Hepatocyte (in vitro differentiated cells): Measurements from ENCODE around the gene RAI1. TPM values are rescaled to one million over a fixed set of nuclear protein-coding genes. Genes with fewer than 3 reads are reported as not detected.

Experiments
- DNase-seq: peaks from one replicate; pipeline ENCODE4 v3.0.0-alpha.2; 2016; ENCODE audit warnings: low spot score
- H2AFZ ChIP-seq: fragments of 200-600 bp; sonication (generic); 2 replicates; pipeline ENCODE4 v1.6.0; 2016; ENCODE audit warnings: antibody characterized with exemption, mild to moderate bottlenecking
- H3K27ac ChIP-seq: fragments of 200-600 bp; sonication (generic); 2 replicates; pipeline ENCODE4 v1.5.1; 2016; ENCODE audit warnings: mild to moderate bottlenecking
- H3K27me3 ChIP-seq: fragments of 200-600 bp; sonication (generic); 2 replicates; pipeline ENCODE4 v1.6.1; 2016
- H3K36me3 ChIP-seq: fragments of 200-600 bp; sonication (generic); replicated peaks from 2 replicates; pipeline ENCODE4 v1.5.1; 2016; ENCODE audit warnings: low read depth; ENCODE audit not compliant: insufficient read depth
- H3K4me1 ChIP-seq: fragments of 200-600 bp; sonication (generic); 2 replicates; pipeline ENCODE4 v1.5.1; 2016; ENCODE audit warnings: mild to moderate bottlenecking, moderate library complexity; ENCODE audit not compliant: insufficient read depth
- H3K4me2 ChIP-seq: fragments of 200-600 bp; sonication (generic); 2 replicates; pipeline ENCODE4 v1.6.0; 2016
- H3K4me3 ChIP-seq: fragments of 200-600 bp; sonication (generic); 2 replicates; pipeline ENCODE4 v1.5.1; 2016; ENCODE audit warnings: mild to moderate bottlenecking
- H3K79me2 ChIP-seq: fragments of 200-600 bp; sonication (generic); 2 replicates; pipeline ENCODE4 v1.6.0; 2017; ENCODE audit warnings: mild to moderate bottlenecking
- H3K9me2 ChIP-seq: fragments of 200-600 bp; sonication (generic); replicated peaks from 2 replicates; pipeline ENCODE4 v1.6.0; 2017; ENCODE audit warnings: mild to moderate bottlenecking; ENCODE audit not compliant: insufficient read depth
- H3K9me3 ChIP-seq: fragments of 200-600 bp; sonication (generic); 2 replicates; pipeline ENCODE4 v1.5.1; 2016; ENCODE audit warnings: low read depth, mild to moderate bottlenecking
- H4K20me1 ChIP-seq: fragments of 200-600 bp; sonication (generic); 2 replicates; pipeline ENCODE4 v1.6.0; 2016; ENCODE audit warnings: mild to moderate bottlenecking; ENCODE audit not compliant: insufficient read depth, poor library complexity, severe bottlenecking
- EZH2 ChIP-seq: fragments of 200-600 bp; sonication (generic); IDR thresholded peaks from 2 replicates; pipeline ENCODE4 v1.6.1; 2016; ENCODE audit warnings: antibody characterized with exemption, mild to moderate bottlenecking, borderline replicate concordance
- EZH2phosphoT487 ChIP-seq: fragments of 200-600 bp; sonication (generic); IDR thresholded peaks from one replicate; pipeline ENCODE4 v1.6.1; 2018; ENCODE audit warnings: antibody characterized with exemption, mild to moderate bottlenecking, low read depth, moderate library complexity; ENCODE audit not compliant: unreplicated experiment, severe bottlenecking
- WGBS: methylation state at CpG from one replicate; pipeline ENCODE4 v1.1.6; 2016; ENCODE audit warnings: low lambda C conversion rate; ENCODE audit errors: missing lambda C conversion rate; 5-methylcytosine and 5-hydroxymethylcytosine counted together
- polyA plus RNA-seq: library from polyadenylated mRNA; unstranded; fragments of >200 nt; fragmentation: Nextera tagmentation; extraction: Ambion mirVana; gene quantifications from 2 replicates; pipeline ENCODE4 v1.2.1, GENCODE V29; 2016
- total RNA-seq: library from RNA; depleted of rRNA; stranded (reverse); fragments of >200 nt; gene quantifications from 2 replicates; pipeline ENCODE4 v1.2.3, GENCODE V29; 2014
- TF ChIP-seq, protein P1 (sequence below): fragments of 200-600 bp; sonication (generic); IDR thresholded peaks from 2 replicates; pipeline ENCODE4 v1.5.1; 2016; ENCODE audit warnings: antibody characterized with exemption, mild to moderate bottlenecking; ENCODE audit not compliant: poor library complexity

The RAI1 gene
- total and polyA plus RNA-seq, 2 experiments from 2014 or later: 20.2 to 23.8 TPM

DNA sequence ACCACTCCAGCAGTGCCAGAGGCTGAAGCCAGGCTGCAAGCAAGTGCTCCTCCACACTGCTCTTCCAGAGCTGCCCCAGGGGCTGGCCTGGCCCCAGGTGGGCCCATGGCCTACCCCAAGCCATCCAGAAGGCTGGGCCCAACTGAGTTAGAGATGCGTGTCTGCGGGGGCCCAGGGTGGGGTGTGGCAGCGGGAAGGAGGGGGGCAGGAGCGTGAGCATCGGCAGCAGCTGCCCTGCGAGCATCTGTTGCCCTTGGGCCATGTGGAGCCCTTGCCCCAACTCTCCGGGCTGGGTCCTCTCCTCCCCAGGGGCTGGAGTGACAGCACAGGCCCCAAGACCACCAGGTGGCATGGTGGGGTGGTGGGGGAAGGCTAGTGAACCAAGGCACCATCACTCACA, 162.8 kb downstream of the RAI1 start:
- no peak overlapping the region for H2AFZ ChIP-seq
- no peak overlapping the region for H3K4me2 ChIP-seq
- TF ChIP-seq, protein P1, sequence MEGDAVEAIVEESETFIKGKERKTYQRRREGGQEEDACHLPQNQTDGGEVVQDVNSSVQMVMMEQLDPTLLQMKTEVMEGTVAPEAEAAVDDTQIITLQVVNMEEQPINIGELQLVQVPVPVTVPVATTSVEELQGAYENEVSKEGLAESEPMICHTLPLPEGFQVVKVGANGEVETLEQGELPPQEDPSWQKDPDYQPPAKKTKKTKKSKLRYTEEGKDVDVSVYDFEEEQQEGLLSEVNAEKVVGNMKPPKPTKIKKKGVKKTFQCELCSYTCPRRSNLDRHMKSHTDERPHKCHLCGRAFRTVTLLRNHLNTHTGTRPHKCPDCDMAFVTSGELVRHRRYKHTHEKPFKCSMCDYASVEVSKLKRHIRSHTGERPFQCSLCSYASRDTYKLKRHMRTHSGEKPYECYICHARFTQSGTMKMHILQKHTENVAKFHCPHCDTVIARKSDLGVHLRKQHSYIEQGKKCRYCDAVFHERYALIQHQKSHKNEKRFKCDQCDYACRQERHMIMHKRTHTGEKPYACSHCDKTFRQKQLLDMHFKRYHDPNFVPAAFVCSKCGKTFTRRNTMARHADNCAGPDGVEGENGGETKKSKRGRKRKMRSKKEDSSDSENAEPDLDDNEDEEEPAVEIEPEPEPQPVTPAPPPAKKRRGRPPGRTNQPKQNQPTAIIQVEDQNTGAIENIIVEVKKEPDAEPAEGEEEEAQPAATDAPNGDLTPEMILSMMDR: no peak
- TF ChIP-seq EZH2phosphoT487 (no peak), EZH2 (no peak)
- WGBS: 95% methylated on average over 3 of the region's 7 CpGs
- peaks cover 15% of the 10 kb centered on the region for H3K4me1 ChIP-seq
- no peaks in the 10 kb centered on the region for H3K9me3 ChIP-seq
- H3K36me3 ChIP-seq: no peaks in the 10 kb centered on the region
- DNase-seq: no peak
- no peak overlapping the region for H3K4me3 ChIP-seq
- no peaks in the 10 kb centered on the region for H3K79me2 ChIP-seq
- H3K9me2 ChIP-seq: no peaks in the 10 kb centered on the region
- H4K20me1 ChIP-seq: no peaks in the 10 kb centered on the region
- no peak overlapping the region for H3K27ac ChIP-seq
- H3K27me3 ChIP-seq: no peaks in the 10 kb centered on the region

DNA sequence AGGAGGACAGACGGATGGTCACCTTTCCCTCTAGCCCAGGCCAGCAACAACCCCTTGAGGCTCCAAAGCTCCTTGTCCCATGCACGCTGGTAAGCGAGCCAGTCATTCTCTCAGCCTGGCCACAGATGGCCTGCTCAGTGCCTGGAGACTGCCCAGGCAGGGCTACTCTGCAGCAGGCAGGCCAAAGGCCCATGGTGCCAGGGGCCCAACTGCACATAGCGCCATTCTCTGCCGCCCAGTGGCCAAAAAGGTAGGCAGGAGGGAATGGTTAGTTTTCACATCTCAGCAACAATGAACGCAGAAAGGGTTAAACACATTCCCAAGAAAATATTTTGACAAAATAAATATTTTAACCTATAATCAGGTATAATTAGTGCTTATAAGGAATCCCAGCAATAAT, 163.2 kb downstream of the RAI1 start:
- Histone ChIP-seq H3K79me2 (no peaks in the 10 kb centered on the region), H2AFZ (no peak overlapping the region), H3K4me3 (no peak overlapping the region), H3K9me2 (no peaks in the 10 kb centered on the region), H3K27ac (no peak overlapping the region), H3K9me3 (no peaks in the 10 kb centered on the region), H4K20me1 (no peaks in the 10 kb centered on the region), H3K36me3 (no peaks in the 10 kb centered on the region), H3K4me1 (peaks cover 12% of the 10 kb centered on the region), H3K27me3 (no peaks in the 10 kb centered on the region), H3K4me2 (no peak overlapping the region)
- no peak for TF ChIP-seq EZH2phosphoT487
- DNase-seq: no peak
- WGBS: 92% methylated on average over 6 of the region's 6 CpGs

DNA sequence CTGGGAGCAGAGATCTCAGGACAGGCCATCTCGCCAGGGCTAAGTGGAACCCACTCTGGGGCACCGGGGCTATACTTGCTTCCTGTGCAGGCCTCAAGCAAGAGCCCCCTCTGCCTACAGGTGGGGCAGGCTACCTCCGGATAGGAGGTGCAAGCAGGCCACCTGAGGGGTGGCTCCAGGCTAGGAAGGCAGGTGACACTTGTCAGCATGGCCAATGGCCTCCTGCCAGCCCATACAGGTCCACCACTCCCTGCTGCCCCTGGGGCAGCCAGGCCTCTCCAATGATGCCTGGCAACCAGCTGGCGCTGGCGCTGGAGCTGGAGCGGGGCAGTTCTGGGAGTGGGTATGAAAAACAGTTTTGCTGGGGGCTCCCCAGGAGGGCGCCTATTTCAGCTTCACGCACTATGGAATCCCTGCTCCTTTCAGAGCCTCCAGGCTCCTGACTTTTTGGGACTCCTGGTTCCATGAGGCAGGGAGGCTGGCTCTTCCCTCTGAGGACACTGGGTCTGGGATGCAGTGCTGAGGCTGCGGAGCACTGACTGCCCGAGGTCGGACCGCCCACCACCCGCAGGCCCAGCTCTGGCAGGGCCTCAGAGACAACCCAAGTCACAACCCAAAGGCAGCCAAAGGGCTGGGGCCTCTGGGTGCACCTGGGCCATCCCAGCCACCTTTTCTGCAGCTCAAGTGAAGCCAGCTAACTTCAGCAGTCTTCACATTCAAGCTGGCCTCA, 164.0 kb downstream of the RAI1 start:
- Histone ChIP-seq H3K4me2 (no peak overlapping the region), H3K27me3 (no peaks in the 10 kb centered on the region), H3K9me2 (no peaks in the 10 kb centered on the region), H3K79me2 (no peaks in the 10 kb centered on the region), H3K36me3 (no peaks in the 10 kb centered on the region), H4K20me1 (no peaks in the 10 kb centered on the region), H3K4me3 (no peak overlapping the region), H3K27ac (no peak overlapping the region), H3K4me1 (peaks cover 13% of the 10 kb centered on the region), H2AFZ (no peak overlapping the region), H3K9me3 (no peaks in the 10 kb centered on the region)
- WGBS: 89% methylated on average over 13 of the region's 13 CpGs
- no peak for DNase-seq
- TF ChIP-seq EZH2phosphoT487: no peak
- TF ChIP-seq, protein P1: no peak
- TF ChIP-seq EZH2: no peak

DNA sequence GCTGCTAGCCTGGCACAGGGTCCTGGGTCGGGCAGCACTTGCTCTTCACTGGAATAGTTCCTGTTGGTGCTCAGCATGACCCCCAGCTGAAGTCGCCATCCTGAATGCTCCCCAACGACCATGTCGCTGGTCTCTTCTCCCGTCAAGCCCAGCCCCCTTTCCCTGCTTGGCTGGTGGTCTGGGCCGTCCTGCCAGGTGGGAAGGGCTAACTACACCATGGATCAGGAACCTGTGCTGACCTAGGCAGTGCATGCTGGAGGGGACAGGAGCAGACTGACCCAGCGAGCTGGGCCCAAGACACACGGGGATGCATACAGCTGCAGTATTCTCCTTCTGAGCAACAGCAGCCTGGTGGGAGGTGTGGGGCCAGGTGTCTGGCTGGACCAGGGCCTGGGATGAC, 164.7 kb downstream of the RAI1 start:
- no peak for TF ChIP-seq EZH2phosphoT487
- TF ChIP-seq, protein P1: no peak
- TF ChIP-seq EZH2: no peak
- Histone ChIP-seq H3K36me3 (no peaks in the 10 kb centered on the region), H3K79me2 (no peaks in the 10 kb centered on the region), H3K27ac (no peak overlapping the region), H3K9me3 (no peaks in the 10 kb centered on the region), H3K9me2 (no peaks in the 10 kb centered on the region), H2AFZ (no peak overlapping the region), H3K27me3 (no peaks in the 10 kb centered on the region), H3K4me1 (peaks cover 14% of the 10 kb centered on the region), H3K4me2 (no peak overlapping the region), H3K4me3 (no peak overlapping the region), H4K20me1 (no peaks in the 10 kb centered on the region)
- 84% methylated on average over 8 of the region's 8 CpGs for WGBS
- DNase-seq: no peak
